ENCODE results near the gene PLPP4. TPM values are rescaled to one million over a fixed set of nuclear protein-coding genes. Genes with fewer than 3 reads are reported as not detected.

The PLPP4 gene
- total and polyA plus RNA-seq, 2 donors (not counting 3 experiments of a cell fraction or from before 2014, with no cell fraction given) = 15.5 to 36.4 TPM

- H3K4me2 ChIP-seq (ENCODE audit: insufficient read depth, low read length) = no peak overlapping the region
- FAIRE-seq = no peak
- peaks cover 3% of the 10 kb centered on the region for H3K4me1 ChIP-seq (ENCODE audit: control insufficient read depth, extremely low read depth, insufficient read depth, low read length)
Measured at GRCh38 chr10:120508966-120509365, 51.9 kb downstream of the PLPP4 start.

More at GRCh38 chr10:120508966-120509365, 51.9 kb downstream of the PLPP4 start:
- Histone ChIP-seq H3K36me3 (ENCODE audit: control insufficient read depth in 2 of 2, extremely low read depth in 1 of 2, insufficient read depth in 2 of 2, low read length in 2 of 2) (no peaks in the 10 kb centered on the region), H2AFZ (ENCODE audit: low read depth, low read length) (no peak overlapping the region), H3K4me3 (replicated peaks in 1 of 3; ENCODE audit: insufficient read depth in 1 of 3, low read depth in 1 of 3, low read length in 3 of 3) (no peak overlapping the region), H3K27ac (ENCODE audit: insufficient read depth, low read depth, low read length) (no peak overlapping the region), H3K27me3 (ENCODE audit: control insufficient read depth in 2 of 2, insufficient read depth in 2 of 2, low read length in 2 of 2) (no peaks in the 10 kb centered on the region), H3K9ac (replicated peaks; ENCODE audit: extremely low read depth, insufficient read depth, low read length) (no peak overlapping the region), H4K20me1 (replicated peaks; ENCODE audit: control insufficient read depth, extremely low read depth, insufficient read depth, low read length) (no peaks in the 10 kb centered on the region), H3K9me3 (replicated peaks; ENCODE audit: control insufficient read depth, insufficient read depth, low read length) (no peaks in the 10 kb centered on the region), H3K9me1 (replicated peaks; ENCODE audit: control insufficient read depth, extremely low read depth, insufficient read depth, low read length) (no peaks in the 10 kb centered on the region), H3K79me2 (ENCODE audit: control insufficient read depth, insufficient read depth, low read length) (no peaks in the 10 kb centered on the region)
- TF ChIP-seq MAX (IDR thresholded peaks at IDR 0.05; ENCODE audit: insufficient read depth, insufficient read length) = no peak
- TF ChIP-seq EZH2 (IDR thresholded peaks at IDR 0.05; ENCODE audit: borderline replicate concordance, low read depth, low read length, severe bottlenecking) = no peak
- no peak for TF ChIP-seq GATA2 (IDR thresholded peaks at IDR 0.05; ENCODE audit: insufficient read depth, insufficient read length, low read depth, low read length)
- no peak for TF ChIP-seq CTCF (IDR thresholded peaks at IDR 0.05; ENCODE audit: extremely low read depth in 1 of 2, insufficient read depth in 1 of 2, low read depth in 1 of 2, low read length in 2 of 2)
- dilution Hi-C loops (cut with MboI; ENCODE audit: extremely low pct_ligation_motif_present, low sequenced_read_pairs) (no loop called here), intact Hi-C loops (cut with micrococcal nuclease) (no loop called here)
- ChIA-PET POLR2A (no interaction called here), CTCF (interaction anchor here (1.5 kb wide), 1 partner anchor 32 kb away, joined by 3 read pairs; no protein-coding TSS in a partner anchor)
- no peak for DNase-seq (ENCODE audit: low read depth, low spot score)
- no TSS peak for BruUV-seq (replicated peaks)
